Measurements from ENCODE around the gene TNXB. TPM values are rescaled to one million over a fixed set of nuclear protein-coding genes. Genes with fewer than 3 reads are reported as not detected.
A peak's percentile ranks its signal among the peaks of the same experiment; 100 is the strongest.

The TNXB gene
- total and polyA plus RNA-seq, 4 donors = 21.3 to 117 (median 78.3) TPM

DNA sequence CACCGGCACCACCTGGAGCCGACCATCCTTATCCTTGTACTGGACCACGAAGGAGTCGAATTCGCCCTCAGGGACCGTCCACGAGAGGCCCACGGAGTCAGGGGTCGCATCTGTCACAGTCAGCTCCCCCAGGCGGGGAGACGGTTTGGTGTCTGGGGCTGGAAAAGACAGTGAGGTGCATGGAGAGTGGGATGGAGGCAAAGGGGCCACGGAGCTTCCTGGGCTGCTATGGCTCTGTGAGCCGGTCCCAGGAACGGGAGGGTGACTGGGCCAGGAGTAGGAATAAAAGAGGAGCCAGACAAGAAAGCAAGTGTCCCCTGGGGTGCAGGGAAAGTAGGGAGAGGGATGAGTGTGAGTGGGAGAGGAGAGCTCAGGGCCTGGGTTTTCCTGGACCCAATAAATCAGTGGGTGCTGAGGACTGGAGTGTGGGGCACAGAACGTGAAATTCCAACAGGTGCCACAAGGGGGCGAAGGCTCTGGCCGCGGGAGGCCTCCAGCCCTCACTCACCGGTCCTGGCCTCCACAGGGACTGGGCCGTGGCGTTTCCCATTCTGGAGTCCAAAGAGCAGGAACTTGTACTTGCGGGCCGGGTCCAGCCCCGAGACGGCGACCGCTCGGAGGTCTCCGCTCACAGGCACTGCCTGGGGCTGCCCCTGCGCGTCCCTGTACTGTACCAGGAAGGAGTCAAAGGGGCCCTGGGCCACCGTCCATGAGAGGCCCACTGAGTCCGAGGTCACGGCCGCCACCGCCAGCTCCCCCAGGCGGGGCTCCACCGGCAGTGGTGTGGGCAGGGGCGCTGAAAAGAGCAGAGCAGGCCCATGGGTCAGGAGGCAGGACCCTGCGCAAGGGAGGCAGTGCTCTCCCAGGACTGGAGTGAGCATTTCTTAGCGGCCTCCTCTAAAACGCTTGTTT, 61.0 kb downstream of the TNXB start:
- H3K4me3 ChIP-seq = no peak overlapping the region
- DNase-seq (peak; percentile 50 to 56 (median 56)), ATAC-seq (ENCODE audit: insufficient read depth, low FRiP score) (peak; percentile 65)
- H3K9ac ChIP-seq (ENCODE audit: insufficient read depth in 1 of 2, low read length in 2 of 2) = no peak overlapping the region
- H3K27ac ChIP-seq (ENCODE audit: low read depth in 1 of 2, low read length in 1 of 2) = peak overlapping the region in 1 of 2 donors; percentile 58
- H3K27me3 ChIP-seq (ENCODE audit: control insufficient read depth in 3 of 3, insufficient read depth in 3 of 3, low read length in 2 of 3) = peaks cover 0 to 6% (median 0%) of the 10 kb centered on the region in 3 donors
- H3K4me1 ChIP-seq (ENCODE audit: control insufficient read depth in 5 of 5, insufficient read depth in 5 of 5, low read length in 5 of 5) = peaks cover 0 to 15% (median 0%) of the 10 kb centered on the region in 5 donors
- no peaks in the 10 kb centered on the region for H3K9me3 ChIP-seq (ENCODE audit: control insufficient read depth in 4 of 4, insufficient read depth in 3 of 4, low read length in 3 of 4)
- WGBS, 2 donors = 54 to 56% methylated on average over 42 of the region's 42 CpGs
- H3K36me3 ChIP-seq (ENCODE audit: control insufficient read depth in 4 of 4, insufficient read depth in 4 of 4, low read length in 4 of 4) = peaks cover 0 to 12% (median 0%) of the 10 kb centered on the region in 4 donors
- TF ChIP-seq, protein P1, sequence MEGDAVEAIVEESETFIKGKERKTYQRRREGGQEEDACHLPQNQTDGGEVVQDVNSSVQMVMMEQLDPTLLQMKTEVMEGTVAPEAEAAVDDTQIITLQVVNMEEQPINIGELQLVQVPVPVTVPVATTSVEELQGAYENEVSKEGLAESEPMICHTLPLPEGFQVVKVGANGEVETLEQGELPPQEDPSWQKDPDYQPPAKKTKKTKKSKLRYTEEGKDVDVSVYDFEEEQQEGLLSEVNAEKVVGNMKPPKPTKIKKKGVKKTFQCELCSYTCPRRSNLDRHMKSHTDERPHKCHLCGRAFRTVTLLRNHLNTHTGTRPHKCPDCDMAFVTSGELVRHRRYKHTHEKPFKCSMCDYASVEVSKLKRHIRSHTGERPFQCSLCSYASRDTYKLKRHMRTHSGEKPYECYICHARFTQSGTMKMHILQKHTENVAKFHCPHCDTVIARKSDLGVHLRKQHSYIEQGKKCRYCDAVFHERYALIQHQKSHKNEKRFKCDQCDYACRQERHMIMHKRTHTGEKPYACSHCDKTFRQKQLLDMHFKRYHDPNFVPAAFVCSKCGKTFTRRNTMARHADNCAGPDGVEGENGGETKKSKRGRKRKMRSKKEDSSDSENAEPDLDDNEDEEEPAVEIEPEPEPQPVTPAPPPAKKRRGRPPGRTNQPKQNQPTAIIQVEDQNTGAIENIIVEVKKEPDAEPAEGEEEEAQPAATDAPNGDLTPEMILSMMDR (IDR thresholded peaks at IDR 0.05; ENCODE audit: control extremely low read depth, extremely low read depth) = peak; percentile 53

DNA sequence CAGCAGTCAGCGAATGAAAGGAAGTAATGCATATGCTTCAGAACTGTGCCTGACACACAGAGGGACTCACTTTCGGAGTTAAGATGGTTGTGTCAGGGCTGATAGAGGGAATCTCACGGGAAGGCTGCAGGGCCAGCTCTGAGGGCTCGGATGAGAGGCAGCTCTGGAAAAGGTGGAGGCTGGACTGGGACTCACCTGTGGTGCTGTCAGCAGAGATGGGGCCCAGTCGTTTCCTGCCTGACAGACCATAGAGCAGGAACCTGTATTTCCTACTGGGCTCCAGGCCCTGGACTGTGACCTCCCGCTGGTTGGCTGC, 61.6 kb downstream of the TNXB start:
- WGBS, 2 donors = 76 to 89% methylated on average over 6 of the region's 6 CpGs
- peaks cover 0 to 6% (median 0%) of the 10 kb centered on the region in 3 donors for H3K27me3 ChIP-seq (ENCODE audit: control insufficient read depth in 3 of 3, insufficient read depth in 3 of 3, low read length in 2 of 3)
- H3K4me1 ChIP-seq (ENCODE audit: control insufficient read depth in 5 of 5, insufficient read depth in 5 of 5, low read length in 5 of 5) = peaks cover 0 to 15% (median 0%) of the 10 kb centered on the region in 5 donors
- DNase-seq (no peak), ATAC-seq (ENCODE audit: insufficient read depth, low FRiP score) (no peak)
- H3K9me3 ChIP-seq (ENCODE audit: control insufficient read depth in 4 of 4, insufficient read depth in 3 of 4, low read length in 3 of 4) = no peaks in the 10 kb centered on the region
- TF ChIP-seq, protein P1 (IDR thresholded peaks at IDR 0.05; ENCODE audit: control extremely low read depth, extremely low read depth) = no peak
- no peak overlapping the region for H3K9ac ChIP-seq (ENCODE audit: insufficient read depth in 1 of 2, low read length in 2 of 2)
- peaks cover 0 to 9% (median 0%) of the 10 kb centered on the region in 4 donors for H3K36me3 ChIP-seq (ENCODE audit: control insufficient read depth in 4 of 4, insufficient read depth in 4 of 4, low read length in 4 of 4)
- peak overlapping the region; percentile 30 to 58 for H3K27ac ChIP-seq (ENCODE audit: low read depth in 1 of 2, low read length in 1 of 2)
- no peak overlapping the region for H3K4me3 ChIP-seq

DNA sequence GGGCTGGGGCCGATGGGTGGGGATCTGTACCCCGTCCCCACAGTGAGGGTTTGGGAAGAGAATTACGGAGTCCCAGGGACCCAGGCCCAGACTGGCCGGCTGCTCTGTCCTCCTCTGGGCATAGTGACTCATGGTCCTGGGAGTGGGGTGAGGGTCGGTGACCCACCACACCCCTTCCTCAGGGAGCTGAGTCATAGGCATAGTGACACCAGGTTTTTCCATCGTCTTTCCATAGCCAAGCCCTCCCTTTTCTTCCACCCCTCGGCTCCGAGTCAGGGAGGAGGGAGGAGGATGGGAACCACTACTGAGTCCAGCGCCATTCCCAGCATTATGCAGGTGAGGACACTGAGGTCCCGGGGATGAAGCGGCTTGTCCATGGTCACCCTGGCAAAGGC, 62.1 kb downstream of the TNXB start:
- H3K36me3 ChIP-seq (ENCODE audit: control insufficient read depth in 4 of 4, insufficient read depth in 4 of 4, low read length in 4 of 4) = peaks cover 0 to 9% (median 0%) of the 10 kb centered on the region in 4 donors
- H3K9me3 ChIP-seq (ENCODE audit: control insufficient read depth in 4 of 4, insufficient read depth in 3 of 4, low read length in 3 of 4) = no peaks in the 10 kb centered on the region
- H3K27ac ChIP-seq (ENCODE audit: low read depth in 1 of 2, low read length in 1 of 2) = peak overlapping the region; percentile 30 to 58
- no peak overlapping the region for H3K4me3 ChIP-seq
- ATAC-seq (ENCODE audit: insufficient read depth, low FRiP score) (peak; percentile 12), DNase-seq (peak in 2 of 3 donors; percentile 33 to 41)
- WGBS, 2 donors = 65 to 85% methylated on average over 11 of the region's 11 CpGs
- H3K9ac ChIP-seq (ENCODE audit: insufficient read depth in 1 of 2, low read length in 2 of 2) = no peak overlapping the region
- TF ChIP-seq, protein P1 (IDR thresholded peaks at IDR 0.05; ENCODE audit: control extremely low read depth, extremely low read depth) = no peak
- H3K4me1 ChIP-seq (ENCODE audit: control insufficient read depth in 5 of 5, insufficient read depth in 5 of 5, low read length in 5 of 5) = peaks cover 0 to 15% (median 0%) of the 10 kb centered on the region in 5 donors
- peaks cover 0 to 6% (median 0%) of the 10 kb centered on the region in 3 donors for H3K27me3 ChIP-seq (ENCODE audit: control insufficient read depth in 3 of 3, insufficient read depth in 3 of 3, low read length in 2 of 3)

Data from lung (tissue), 12 donors.